ENCODE results near the gene TOMM7.
"Not testable (repeated sequence)": the region's sequence is repeated elsewhere in the genome, so short reads cannot be mapped to it uniquely, and the experiment has no call there.

TOMM7 gene

GRCh38 chr7:22853138-22853537, 30.5 kb upstream of the TOMM7 start:
- no peak for DNase-seq

- no peak for DNase-seq
Measured at GRCh38 chr7:22851145-22851544, 28.5 kb upstream of the TOMM7 start.

GRCh38 chr7:22850394-22850793, 27.7 kb upstream of the TOMM7 start:
- DNase-seq, result not testable (repeated sequence)

- no peak for DNase-seq
Measured at GRCh38 chr7:22849662-22850061, 27.0 kb upstream of the TOMM7 start.

GRCh38 chr7:22849172-22849571, 26.5 kb upstream of the TOMM7 start:
- DNase-seq, result no peak

- DNase-seq, result no peak
Measured at GRCh38 chr7:22846961-22847360, 24.3 kb upstream of the TOMM7 start.

- DNase-seq, result no peak
Measured at GRCh38 chr7:22845221-22845834, 22.7 kb upstream of the TOMM7 start.

- no peak for DNase-seq
Measured at GRCh38 chr7:22843681-22844309, 21.1 kb upstream of the TOMM7 start.

- no peak for DNase-seq
Measured at GRCh38 chr7:22842973-22843372, 20.3 kb upstream of the TOMM7 start.

GRCh38 chr7:22842383-22842941, 19.8 kb upstream of the TOMM7 start:
- DNase-seq, result no peak

GRCh38 chr7:22841954-22842353, 19.3 kb upstream of the TOMM7 start:
- no peak for DNase-seq

GRCh38 chr7:22837308-22837707, 14.7 kb upstream of the TOMM7 start:
- DNase-seq, result no peak

- not testable (repeated sequence) for DNase-seq
Measured at GRCh38 chr7:22836506-22836905, 13.9 kb upstream of the TOMM7 start.

GRCh38 chr7:22833957-22834356, 11.3 kb upstream of the TOMM7 start:
- DNase-seq, result no peak

- no peak for DNase-seq
Measured at GRCh38 chr7:22833113-22833855, 10.6 kb upstream of the TOMM7 start.

- DNase-seq, result no peak
Measured at GRCh38 chr7:22832401-22832800, 9.8 kb upstream of the TOMM7 start.

GRCh38 chr7:22831602-22832305, 9.1 kb upstream of the TOMM7 start:
- DNase-seq, result no peak

GRCh38 chr7:22827563-22827962, 4.9 kb upstream of the TOMM7 start:
- DNase-seq, result no peak

- DNase-seq, result no peak
Measured at GRCh38 chr7:22826593-22826992, 3.9 kb upstream of the TOMM7 start.

GRCh38 chr7:22824760-22825159, 2.1 kb upstream of the TOMM7 start:
- DNase-seq, result no peak

GRCh38 chr7:22823142-22823497, 471 bp upstream of the TOMM7 start:
- DNase-seq, result no peak

- peak; percentile 3 for DNase-seq
Measured at GRCh38 chr7:22821702-22822485, 755 bp downstream of the TOMM7 start.

- no peak for DNase-seq
Measured at GRCh38 chr7:22819476-22819875, 3.2 kb downstream of the TOMM7 start.
